Measurements from ENCODE around the gene EFCAB6.

GRCh38 chr22:43854786-43855271 lies 42.7 kb upstream of the EFCAB6 start:
- TF ChIP-seq POLR2A (IDR thresholded peaks at IDR 0.05) (no peak), CTCF (IDR thresholded peaks at IDR 0.05) (no peak), POLR2AphosphoS5 (IDR thresholded peaks at IDR 0.05) (no peak)

Data from gastroesophageal sphincter (tissue), 3 donors.